Measurements from ENCODE around the gene DLX3. TPM values are rescaled to one million over a fixed set of nuclear protein-coding genes. Genes with fewer than 3 reads are reported as not detected.

DLX3 gene
- total and polyA plus RNA-seq, 2 donors (not counting 1 experiment from before 2014, with no cell fraction given): not detected

GRCh38 chr17:49989518-49989880 lies 5.5 kb downstream of the DLX3 start:
- Histone ChIP-seq H3K36me3 (ENCODE audit: control insufficient read depth, insufficient read depth, low read length) (no peaks in the 10 kb centered on the region), H3K27ac (ENCODE audit: insufficient read depth, low read length) (no peak overlapping the region), H3K4me3 (replicated peaks in 1 of 4; ENCODE audit: control extremely low read depth in 1 of 4, insufficient read depth in 1 of 4, low read depth in 3 of 4, low read length in 4 of 4) (no peak overlapping the region), H3K9me3 (ENCODE audit: control insufficient read depth, insufficient read depth, low read depth, low read length) (no peaks in the 10 kb centered on the region), H3K27me3 (ENCODE audit: control insufficient read depth, insufficient read depth, low read length) (peaks cover 56% of the 10 kb centered on the region), H3K9ac (ENCODE audit: insufficient read depth, low read length) (no peak overlapping the region), H4K20me1 (ENCODE audit: control insufficient read depth, extremely low read depth, insufficient read depth, low read length) (no peaks in the 10 kb centered on the region), H3K79me2 (ENCODE audit: control insufficient read depth, insufficient read depth, low read length) (no peaks in the 10 kb centered on the region), H3K4me2 (ENCODE audit: extremely low read depth, insufficient read depth, low read length) (no peak overlapping the region), H3K4me1 (ENCODE audit: control insufficient read depth, extremely low read depth, insufficient read depth, low read length) (no peaks in the 10 kb centered on the region), H2AFZ (ENCODE audit: low read length) (no peak overlapping the region)
- TF ChIP-seq EZH2 (IDR thresholded peaks at IDR 0.05; ENCODE audit: low read length, missing control alignments) (no peak), CTCF (conservative IDR thresholded peaks at IDR 0.05 in 1 of 2, IDR thresholded peaks at IDR 0.05 in 1 of 2; ENCODE audit: low read depth in 1 of 2, low read length in 2 of 2) (no peak)
- DNase-seq (ENCODE audit: low read depth in 2 of 2): no peak

- Histone ChIP-seq H3K4me1 (ENCODE audit: control insufficient read depth, extremely low read depth, insufficient read depth, low read length) (no peaks in the 10 kb centered on the region), H3K9ac (ENCODE audit: insufficient read depth, low read length) (no peak overlapping the region), H4K20me1 (ENCODE audit: control insufficient read depth, extremely low read depth, insufficient read depth, low read length) (no peaks in the 10 kb centered on the region), H3K9me3 (ENCODE audit: control insufficient read depth, insufficient read depth, low read depth, low read length) (no peaks in the 10 kb centered on the region), H3K4me2 (ENCODE audit: extremely low read depth, insufficient read depth, low read length) (no peak overlapping the region), H3K36me3 (ENCODE audit: control insufficient read depth, insufficient read depth, low read length) (no peaks in the 10 kb centered on the region), H3K27ac (ENCODE audit: insufficient read depth, low read length) (no peak overlapping the region), H3K27me3 (ENCODE audit: control insufficient read depth, insufficient read depth, low read length) (peaks cover 46% of the 10 kb centered on the region), H3K4me3 (replicated peaks in 1 of 4; ENCODE audit: control extremely low read depth in 1 of 4, insufficient read depth in 1 of 4, low read depth in 3 of 4, low read length in 4 of 4) (no peak overlapping the region), H2AFZ (ENCODE audit: low read length) (no peak overlapping the region), H3K79me2 (ENCODE audit: control insufficient read depth, insufficient read depth, low read length) (no peaks in the 10 kb centered on the region)
- TF ChIP-seq EZH2 (IDR thresholded peaks at IDR 0.05; ENCODE audit: low read length, missing control alignments) (no peak), CTCF (conservative IDR thresholded peaks at IDR 0.05 in 1 of 2, IDR thresholded peaks at IDR 0.05 in 1 of 2; ENCODE audit: low read depth in 1 of 2, low read length in 2 of 2) (no peak)
- no peak for DNase-seq (ENCODE audit: low read depth in 2 of 2)
Observed at GRCh38 chr17:49987681-49988441, 7.2 kb downstream of the DLX3 start.

- no peak for DNase-seq (ENCODE audit: low read depth in 2 of 2)
- Histone ChIP-seq H2AFZ (ENCODE audit: low read length) (no peak overlapping the region), H3K27me3 (ENCODE audit: control insufficient read depth, insufficient read depth, low read length) (peaks cover 40% of the 10 kb centered on the region), H3K4me3 (replicated peaks in 1 of 4; ENCODE audit: control extremely low read depth in 1 of 4, insufficient read depth in 1 of 4, low read depth in 3 of 4, low read length in 4 of 4) (no peak overlapping the region), H3K4me2 (ENCODE audit: extremely low read depth, insufficient read depth, low read length) (no peak overlapping the region), H4K20me1 (ENCODE audit: control insufficient read depth, extremely low read depth, insufficient read depth, low read length) (no peaks in the 10 kb centered on the region), H3K4me1 (ENCODE audit: control insufficient read depth, extremely low read depth, insufficient read depth, low read length) (no peaks in the 10 kb centered on the region), H3K9me3 (ENCODE audit: control insufficient read depth, insufficient read depth, low read depth, low read length) (no peaks in the 10 kb centered on the region), H3K79me2 (ENCODE audit: control insufficient read depth, insufficient read depth, low read length) (no peaks in the 10 kb centered on the region), H3K27ac (ENCODE audit: insufficient read depth, low read length) (no peak overlapping the region), H3K36me3 (ENCODE audit: control insufficient read depth, insufficient read depth, low read length) (no peaks in the 10 kb centered on the region), H3K9ac (ENCODE audit: insufficient read depth, low read length) (no peak overlapping the region)
- TF ChIP-seq CTCF (conservative IDR thresholded peaks at IDR 0.05 in 1 of 2, IDR thresholded peaks at IDR 0.05 in 1 of 2; ENCODE audit: low read depth in 1 of 2, low read length in 2 of 2): no peak
- no peak for TF ChIP-seq EZH2 (IDR thresholded peaks at IDR 0.05; ENCODE audit: low read length, missing control alignments)
Observed at GRCh38 chr17:49987290-49987585, 7.8 kb downstream of the DLX3 start.

Data from fibroblast of lung (primary cell).